AG04450 (cell line): ENCODE data around the gene PPM1E. TPM values are rescaled to one million over a fixed set of nuclear protein-coding genes. Genes with fewer than 3 reads are reported as not detected.

Source experiments
- CTCF ChIA-PET: fragments of 300-600, 350-600 bp; formaldehyde crosslinking; extraction: SDS; loops from one replicate; lab custom pipeline; 2022; ENCODE audit warnings: antibody characterized with exemption, inconsistent platforms; lab: Charles Lee
- POLR2A ChIA-PET: fragments of 350-600 bp; formaldehyde crosslinking; extraction: SDS; loops from one replicate; lab custom pipeline; 2021; ENCODE audit warnings: antibody characterized with exemption, inconsistent platforms; lab: Yijun Ruan, JAX
- DNase-seq: peaks from one replicate; pipeline ENCODE4 v3.0.0-alpha.2; 2011; ENCODE audit warnings: low read depth, low spot score
- H3K27ac ChIP-seq: one replicate; pipeline ENCODE4 v1.5.1; 2012; ENCODE audit warnings: low read depth, low read length, control low read depth
- H3K27me3 ChIP-seq: one replicate; pipeline ENCODE4 v1.6.0; 2012; ENCODE audit warnings: low read length; ENCODE audit not compliant: control insufficient read depth, insufficient read depth
- H3K4me3 ChIP-seq: 2 replicates; pipeline ENCODE4 v1.5.1; 2011; ENCODE audit warnings: mild to moderate bottlenecking, low read depth, low read length, control low read depth
- H3K9me3 ChIP-seq: 2 replicates; pipeline ENCODE4 v1.5.1; 2012; ENCODE audit warnings: low read length; ENCODE audit not compliant: control insufficient read depth, insufficient read depth
- CTCF ChIP-seq: IDR thresholded peaks from 2 replicates; pipeline ENCODE4 v1.5.1; 2011; ENCODE audit warnings: low read depth, low read length, control low read depth, inconsistent platforms
- polyA plus RNA-seq: library from polyadenylated mRNA; depleted of rRNA; stranded (reverse); fragments of >200 nt; gene quantifications from 2 replicates; pipeline ENCODE4 v1.2.3, GENCODE V29; 2011

PPM1E gene
- polyA plus RNA-seq, 1 experiment = 0.64 TPM

GRCh38 chr17:59003860-59004259 lies 248.2 kb downstream of the PPM1E start:
- CTCF ChIA-PET = interaction anchor here (0.6 to 6.6 kb wide), 8 partner anchors 16 to 484 kb away, joined by 3 to 102 read pairs (median 6); no protein-coding TSS in a partner anchor
- Histone ChIP-seq H3K27me3 (no peaks in the 10 kb centered on the region), H3K27ac (no peak overlapping the region), H3K4me3 (no peak overlapping the region), H3K9me3 (no peaks in the 10 kb centered on the region)
- TF ChIP-seq CTCF = no peak
- DNase-seq = no peak
- POLR2A ChIA-PET = interaction anchor here (0.7 to 1.1 kb wide), 2 partner anchors 293 to 345 kb away, joined by 3 to 8 read pairs; no protein-coding TSS in a partner anchor

DNA sequence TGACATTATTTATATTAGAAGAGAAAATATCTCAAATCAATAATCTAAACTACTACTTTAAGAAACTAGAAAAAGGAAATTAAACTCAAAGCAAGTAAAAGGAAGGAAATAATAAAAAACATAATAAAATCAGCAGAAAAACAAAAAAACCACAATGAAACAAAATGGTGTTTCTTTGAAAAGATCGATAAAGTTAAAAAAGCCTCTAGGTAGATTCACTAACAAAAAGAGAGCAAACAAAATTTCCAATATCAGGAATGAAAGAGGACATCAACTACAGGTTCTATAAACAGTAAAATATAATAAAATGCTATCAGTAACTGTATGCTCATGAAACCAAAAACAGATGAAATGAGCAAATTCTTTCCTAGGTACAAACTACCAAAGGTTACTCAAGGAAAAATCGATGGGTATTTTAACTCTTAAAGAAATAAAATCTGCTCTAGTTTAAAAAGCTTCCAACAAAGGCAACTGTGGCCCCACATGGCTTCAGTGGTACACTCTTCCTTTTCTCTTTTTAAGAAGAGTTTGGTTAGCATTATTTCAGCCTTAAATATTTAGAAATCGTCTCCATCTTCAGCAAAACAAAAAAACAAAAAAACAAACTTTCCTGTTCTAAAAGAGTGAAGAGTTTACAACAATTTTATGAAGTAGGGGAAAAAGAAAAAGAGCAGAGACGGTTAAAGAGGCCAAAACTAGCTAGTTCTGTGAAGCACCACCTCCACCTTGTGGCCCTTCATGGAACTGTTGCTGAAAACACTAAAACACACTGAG lies 248.9 kb downstream of the PPM1E start:
- CTCF ChIA-PET = interaction anchor here (0.5 to 6.6 kb wide), 16 partner anchors 11 to 490 kb away, joined by 3 to 102 read pairs (median 6); partner anchors contain the start of gene MTMR4
- H3K9me3 ChIP-seq = no peaks in the 10 kb centered on the region
- peak; percentile 98 for TF ChIP-seq CTCF
- DNase-seq = no peak
- H3K27ac ChIP-seq = no peak overlapping the region
- H3K4me3 ChIP-seq = no peak overlapping the region
- H3K27me3 ChIP-seq = no peaks in the 10 kb centered on the region
- POLR2A ChIA-PET = interaction anchor here (1.0 kb wide), 1 partner anchor 373 kb away, joined by 9 read pairs; no protein-coding TSS in a partner anchor

DNA sequence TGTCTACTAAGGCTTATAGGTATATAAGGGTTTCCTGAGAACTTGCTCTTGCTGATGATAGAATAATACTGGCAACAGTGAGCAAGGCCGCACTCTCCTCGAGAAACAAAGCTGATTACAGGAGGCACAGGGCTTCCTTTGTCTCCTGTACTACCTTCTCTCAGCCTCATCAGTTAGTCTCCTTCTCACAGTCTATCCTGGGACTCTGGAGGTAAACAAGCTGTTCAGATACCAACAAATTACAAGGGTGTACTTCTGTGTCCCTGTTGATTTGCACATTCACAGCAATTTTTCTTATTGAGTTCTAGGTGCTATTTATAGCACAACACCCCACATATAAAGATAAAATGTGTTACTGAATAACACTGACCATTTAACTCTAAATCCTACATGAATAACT lies 252.3 kb downstream of the PPM1E start:
- Histone ChIP-seq H3K27ac (no peak overlapping the region), H3K27me3 (no peaks in the 10 kb centered on the region), H3K4me3 (no peak overlapping the region), H3K9me3 (no peaks in the 10 kb centered on the region)
- TF ChIP-seq CTCF = no peak
- POLR2A ChIA-PET = interaction anchor here (1.0 kb wide), 1 partner anchor 376 kb away, joined by 4 read pairs; no protein-coding TSS in a partner anchor
- CTCF ChIA-PET = interaction anchor here (1.0 to 3.3 kb wide), 2 partner anchors 297 to 489 kb away, joined by 6 to 28 read pairs; no protein-coding TSS in a partner anchor
- no peak for DNase-seq

DNA sequence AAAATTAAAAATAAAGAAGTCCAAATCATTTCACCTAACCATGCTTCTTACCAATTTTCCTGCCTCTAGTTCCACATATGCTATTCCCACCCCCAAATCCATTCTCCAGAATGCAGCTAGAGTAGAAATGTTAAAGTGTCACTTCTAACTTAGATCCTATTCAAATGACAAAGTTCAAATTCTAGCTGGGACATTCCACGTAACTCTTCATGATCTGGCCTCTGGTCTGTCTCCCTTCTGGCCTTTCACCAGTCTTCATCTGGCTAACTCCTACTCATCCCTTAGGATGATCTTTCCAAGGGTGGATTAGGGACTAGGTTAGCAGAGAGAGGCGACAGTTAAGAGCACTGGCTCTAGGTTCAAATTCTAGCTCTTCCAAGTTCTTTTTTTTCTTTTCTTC lies 253.1 kb downstream of the PPM1E start:
- ChIA-PET CTCF (interaction anchor here (0.6 to 3.3 kb wide), 5 partner anchors 284 to 599 kb away, joined by 3 to 28 read pairs (median 3); no protein-coding TSS in a partner anchor), POLR2A (no interaction called here)
- no peaks in the 10 kb centered on the region for H3K9me3 ChIP-seq
- H3K27me3 ChIP-seq = no peaks in the 10 kb centered on the region
- DNase-seq = no peak
- no peak for TF ChIP-seq CTCF
- H3K27ac ChIP-seq = no peak overlapping the region
- no peak overlapping the region for H3K4me3 ChIP-seq

DNA sequence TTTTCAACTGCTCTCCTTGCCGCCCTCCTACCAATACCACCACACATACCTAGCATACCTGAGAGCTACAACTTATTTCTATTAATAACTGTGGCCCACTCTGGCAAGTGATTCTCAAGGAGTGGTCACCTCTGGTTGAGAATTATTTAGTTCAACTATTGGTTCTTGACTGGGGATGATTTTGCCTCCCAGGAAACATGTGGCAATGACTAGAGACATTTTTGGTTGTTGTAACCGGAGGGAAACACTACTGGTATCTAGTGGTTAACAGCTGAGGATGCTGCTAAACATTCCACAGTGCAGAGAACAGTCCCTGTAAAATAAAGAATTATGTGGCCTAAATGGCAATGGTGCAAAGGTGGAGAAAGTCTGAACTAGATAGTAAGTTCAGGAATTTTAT lies 254.4 kb downstream of the PPM1E start:
- no peak for TF ChIP-seq CTCF
- no peak for DNase-seq
- Histone ChIP-seq H3K27me3 (no peaks in the 10 kb centered on the region), H3K4me3 (no peak overlapping the region), H3K9me3 (no peaks in the 10 kb centered on the region), H3K27ac (no peak overlapping the region)
- ChIA-PET CTCF (interaction anchor here (1.6 to 3.3 kb wide), 2 partner anchors 299 to 491 kb away, joined by 3 to 28 read pairs; no protein-coding TSS in a partner anchor), POLR2A (interaction anchor here (0.6 kb wide), 1 partner anchor 29 kb away, joined by 5 read pairs; no protein-coding TSS in a partner anchor)
